IPS-15b (cell line): Measurements from ENCODE around the gene SYT8.

Experiments used
- H3K27me3 ChIP-seq: one replicate; pipeline ENCODE4 v1.6.1; 2013; ENCODE audit warnings: low read length; ENCODE audit not compliant: control insufficient read depth, insufficient read depth
- H3K36me3 ChIP-seq: one replicate; pipeline ENCODE4 v1.6.1; 2013; ENCODE audit warnings: low read length; ENCODE audit not compliant: control insufficient read depth, insufficient read depth
- H3K4me1 ChIP-seq: one replicate; pipeline ENCODE4 v1.6.1; 2013; ENCODE audit warnings: mild to moderate bottlenecking, low read length; ENCODE audit not compliant: control insufficient read depth, insufficient read depth
- H3K4me3 ChIP-seq: one replicate; pipeline ENCODE4 v1.5.1; 2013; ENCODE audit warnings: low read depth, low read length
- H3K9ac ChIP-seq: one replicate; pipeline ENCODE4 v1.6.1; 2013; ENCODE audit warnings: low read depth, mild to moderate bottlenecking, low read length
- H3K9me3 ChIP-seq: one replicate; pipeline ENCODE4 v1.6.1; 2013; ENCODE audit warnings: mild to moderate bottlenecking, low read length; ENCODE audit not compliant: control insufficient read depth, insufficient read depth

The SYT8 gene

DNA sequence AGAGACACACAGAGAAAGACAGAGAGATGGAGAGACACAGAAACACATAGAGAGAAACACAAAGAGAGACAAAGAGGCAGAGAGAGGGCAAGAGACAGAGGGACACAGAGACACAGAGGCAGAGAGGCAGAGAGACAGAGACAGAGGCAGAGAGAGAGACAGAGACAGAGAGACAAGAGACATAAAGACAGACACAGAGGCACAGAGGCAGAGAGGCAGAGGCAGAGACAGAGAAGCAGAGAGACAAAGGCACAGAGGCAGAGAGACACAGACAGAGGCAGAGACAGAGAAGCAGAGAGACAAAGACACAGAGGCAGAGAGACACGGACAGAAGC, 10.3 kb downstream of the SYT8 start:
- no peaks in the 10 kb centered on the region for H3K9me3 ChIP-seq
- H3K27me3 ChIP-seq, result no peaks in the 10 kb centered on the region
- no peak overlapping the region for H3K4me3 ChIP-seq
- H3K36me3 ChIP-seq, result no peaks in the 10 kb centered on the region
- no peak overlapping the region for H3K9ac ChIP-seq
- H3K4me1 ChIP-seq, result no peaks in the 10 kb centered on the region

DNA sequence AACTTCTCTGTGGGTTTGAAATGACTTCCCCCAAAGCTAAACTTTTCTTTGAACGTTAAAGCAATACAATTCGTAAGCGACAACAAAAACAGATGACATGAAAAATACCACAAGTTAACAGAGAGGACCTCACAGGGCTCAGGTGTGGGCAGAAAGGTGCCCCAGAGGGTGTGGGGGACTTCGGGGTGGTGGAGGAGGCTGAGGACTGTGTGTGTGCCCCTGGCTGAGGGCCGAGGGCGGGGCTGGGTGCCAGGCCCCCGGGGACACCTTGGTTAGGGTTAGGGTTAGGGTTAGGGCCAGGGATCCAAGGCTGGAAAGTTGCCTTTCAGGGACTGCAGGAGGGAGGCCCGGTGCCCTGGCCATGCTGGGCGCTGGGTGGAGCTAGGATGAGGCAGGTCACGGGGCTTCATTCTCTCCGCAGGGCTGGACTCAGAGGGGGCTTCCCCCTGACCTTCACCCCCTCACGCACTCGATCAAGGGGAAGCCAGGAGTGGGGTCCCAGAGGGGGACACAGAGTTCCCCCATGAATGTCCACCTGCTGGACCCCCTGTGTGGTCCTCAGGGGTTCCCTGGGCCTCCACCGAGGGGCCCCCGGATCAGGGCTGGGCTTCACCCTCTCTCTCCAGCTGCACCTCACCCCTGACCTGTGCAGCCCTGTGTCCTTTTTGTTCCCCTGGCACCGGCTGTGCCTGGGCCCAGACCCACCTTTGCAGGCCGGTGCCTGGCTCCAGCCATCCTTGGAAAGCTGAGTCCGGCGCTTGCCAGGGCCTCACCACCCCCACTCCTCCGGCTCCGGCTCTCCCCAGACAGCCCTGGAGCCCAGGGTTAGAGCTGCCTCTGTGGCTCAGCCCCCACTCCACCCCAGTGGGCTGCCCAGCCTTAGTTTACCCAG, 11.0 kb downstream of the SYT8 start:
- Histone ChIP-seq H3K27me3 (no peaks in the 10 kb centered on the region), H3K36me3 (no peaks in the 10 kb centered on the region), H3K4me3 (no peak overlapping the region), H3K4me1 (no peaks in the 10 kb centered on the region), H3K9ac (no peak overlapping the region), H3K9me3 (no peaks in the 10 kb centered on the region)

DNA sequence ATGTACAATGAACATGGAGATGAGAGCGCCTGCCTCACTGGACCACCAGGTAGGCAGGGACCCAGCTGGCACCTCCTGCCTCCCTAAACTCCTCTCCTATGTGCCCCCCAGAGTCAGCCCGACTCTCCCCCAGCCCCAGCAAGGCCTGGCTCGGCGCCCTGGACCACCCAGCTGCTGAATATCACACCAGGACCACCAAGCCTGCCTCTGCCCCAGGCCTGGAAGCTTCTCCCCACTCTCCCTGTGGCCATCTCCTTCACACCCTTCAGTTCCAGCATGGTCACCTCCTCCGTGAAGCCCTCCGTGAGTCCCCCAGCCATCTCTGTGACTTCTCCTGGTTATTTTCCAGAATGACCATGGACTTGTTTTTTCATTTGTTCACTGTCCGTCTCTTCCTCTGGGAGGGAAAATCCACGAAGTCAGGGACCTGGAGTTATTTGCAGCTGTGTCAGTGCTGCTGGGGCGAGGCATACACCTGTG, 11.7 kb downstream of the SYT8 start:
- H3K9ac ChIP-seq, result no peak overlapping the region
- no peak overlapping the region for H3K4me3 ChIP-seq
- no peaks in the 10 kb centered on the region for H3K9me3 ChIP-seq
- no peaks in the 10 kb centered on the region for H3K27me3 ChIP-seq
- H3K36me3 ChIP-seq, result no peaks in the 10 kb centered on the region
- H3K4me1 ChIP-seq, result no peaks in the 10 kb centered on the region

DNA sequence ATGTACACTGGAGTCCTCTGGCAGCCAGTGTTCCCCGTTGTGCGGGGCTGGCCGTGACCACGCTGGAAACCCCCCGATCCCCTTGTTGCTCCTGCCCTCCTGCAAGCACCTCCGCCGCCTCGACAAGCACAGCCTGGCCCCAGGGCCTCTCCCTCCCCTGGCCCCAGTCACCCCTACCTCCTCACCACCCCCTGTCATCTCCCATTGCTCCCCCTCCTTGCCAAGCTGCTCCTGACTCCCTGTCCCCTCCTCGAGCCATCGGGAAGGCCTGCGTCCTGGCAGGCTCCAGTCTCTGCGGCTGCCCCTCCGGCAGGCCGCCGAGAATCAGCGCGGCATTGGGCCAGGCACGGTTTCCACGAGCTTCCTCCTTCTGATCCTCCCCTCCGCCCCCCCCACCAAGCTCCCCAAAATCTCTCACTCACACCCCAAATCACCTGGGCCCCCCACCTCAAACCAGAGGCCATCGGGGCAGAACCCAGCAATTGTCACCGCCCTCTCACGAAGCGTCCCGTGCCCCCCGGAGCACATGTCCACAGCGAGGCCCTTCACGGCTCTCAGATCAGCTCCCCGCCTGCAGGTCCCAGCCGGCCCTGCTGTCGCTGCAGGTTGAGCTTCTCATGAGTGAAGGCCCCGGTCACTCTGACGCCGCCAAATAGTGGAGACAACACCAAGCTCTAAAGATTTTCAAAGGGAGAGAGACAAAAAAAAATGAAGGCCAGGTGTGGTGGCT, 12.4 kb downstream of the SYT8 start:
- no peaks in the 10 kb centered on the region for H3K4me1 ChIP-seq
- H3K27me3 ChIP-seq, result no peaks in the 10 kb centered on the region
- H3K36me3 ChIP-seq, result no peaks in the 10 kb centered on the region
- no peak overlapping the region for H3K4me3 ChIP-seq
- no peaks in the 10 kb centered on the region for H3K9me3 ChIP-seq
- H3K9ac ChIP-seq, result no peak overlapping the region

DNA sequence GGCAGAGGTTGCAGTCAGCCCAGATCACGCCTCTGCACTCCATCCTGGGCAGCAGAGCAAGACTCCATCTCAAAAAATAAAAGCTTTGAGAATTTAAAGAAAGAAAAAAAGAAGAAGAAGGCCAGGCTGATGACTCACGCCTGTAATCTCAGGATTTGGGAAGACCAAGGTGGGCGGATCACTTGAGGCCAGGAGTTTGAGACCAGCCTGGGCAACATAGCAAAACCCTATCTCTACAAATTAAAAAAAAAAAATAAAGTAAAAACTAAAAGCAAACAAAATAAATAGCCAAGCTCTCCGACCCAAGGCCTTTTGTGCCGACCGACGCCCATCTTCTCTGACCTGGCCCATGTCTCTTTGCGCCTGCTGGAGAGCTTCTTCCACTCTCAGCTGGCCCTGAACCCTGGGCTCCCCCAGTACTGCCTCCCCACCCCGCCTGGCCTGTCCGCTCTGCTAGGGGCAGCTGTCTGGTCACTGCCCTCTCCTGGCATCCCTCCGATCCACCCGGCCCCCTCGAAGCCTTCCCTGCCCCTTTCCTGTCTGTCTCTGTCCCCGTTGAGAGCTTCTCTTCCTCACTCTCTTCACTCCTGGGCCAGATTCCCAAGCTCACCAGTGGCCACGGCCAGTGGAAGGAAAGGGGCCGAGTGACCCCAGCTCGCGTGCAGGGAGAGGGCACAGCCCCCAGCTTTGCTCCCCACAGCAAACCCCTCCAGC, 13.3 kb downstream of the SYT8 start:
- H3K36me3 ChIP-seq, result no peaks in the 10 kb centered on the region
- H3K4me3 ChIP-seq, result no peak overlapping the region
- H3K27me3 ChIP-seq, result no peaks in the 10 kb centered on the region
- H3K9me3 ChIP-seq, result no peaks in the 10 kb centered on the region
- no peak overlapping the region for H3K9ac ChIP-seq
- no peaks in the 10 kb centered on the region for H3K4me1 ChIP-seq

DNA sequence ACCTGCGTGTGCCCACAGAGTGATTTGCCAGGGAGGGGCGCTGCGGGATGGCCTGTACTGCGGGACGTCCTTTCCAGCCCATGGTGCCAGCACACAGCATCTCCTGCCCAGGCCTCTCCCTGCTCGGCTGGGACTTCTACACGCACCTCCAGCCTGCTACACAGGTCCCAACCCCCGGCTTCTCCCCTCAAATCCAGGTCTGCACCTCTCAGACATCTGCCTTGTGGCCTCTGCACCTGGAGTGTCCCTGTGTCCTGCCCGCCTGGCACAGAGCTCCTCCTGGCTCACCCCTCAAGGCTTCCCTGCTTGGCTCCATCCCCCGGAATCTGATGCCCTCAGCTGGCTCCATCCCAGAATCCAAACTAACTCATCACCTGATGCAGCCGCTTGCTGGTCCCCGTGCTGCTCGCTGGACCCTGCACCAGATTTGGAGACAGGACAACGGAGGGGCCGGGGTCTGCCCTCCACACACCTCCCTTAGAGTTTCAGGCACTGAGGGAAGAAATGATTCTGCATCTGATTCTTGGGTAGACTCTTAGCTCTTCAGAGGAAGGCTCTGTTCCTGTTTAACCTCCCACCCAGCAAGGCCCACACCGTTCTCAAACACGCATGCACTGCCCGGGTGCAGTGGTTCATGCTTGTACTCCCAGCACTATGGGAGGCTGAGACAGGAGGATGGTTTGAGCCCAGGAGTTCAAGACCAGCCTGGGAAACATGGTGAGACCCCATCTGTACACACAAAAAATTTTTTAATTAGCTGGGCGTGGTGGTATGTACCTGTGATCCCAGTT, 14.0 kb downstream of the SYT8 start:
- H3K9ac ChIP-seq, result no peak overlapping the region
- no peaks in the 10 kb centered on the region for H3K9me3 ChIP-seq
- H3K36me3 ChIP-seq, result no peaks in the 10 kb centered on the region

DNA sequence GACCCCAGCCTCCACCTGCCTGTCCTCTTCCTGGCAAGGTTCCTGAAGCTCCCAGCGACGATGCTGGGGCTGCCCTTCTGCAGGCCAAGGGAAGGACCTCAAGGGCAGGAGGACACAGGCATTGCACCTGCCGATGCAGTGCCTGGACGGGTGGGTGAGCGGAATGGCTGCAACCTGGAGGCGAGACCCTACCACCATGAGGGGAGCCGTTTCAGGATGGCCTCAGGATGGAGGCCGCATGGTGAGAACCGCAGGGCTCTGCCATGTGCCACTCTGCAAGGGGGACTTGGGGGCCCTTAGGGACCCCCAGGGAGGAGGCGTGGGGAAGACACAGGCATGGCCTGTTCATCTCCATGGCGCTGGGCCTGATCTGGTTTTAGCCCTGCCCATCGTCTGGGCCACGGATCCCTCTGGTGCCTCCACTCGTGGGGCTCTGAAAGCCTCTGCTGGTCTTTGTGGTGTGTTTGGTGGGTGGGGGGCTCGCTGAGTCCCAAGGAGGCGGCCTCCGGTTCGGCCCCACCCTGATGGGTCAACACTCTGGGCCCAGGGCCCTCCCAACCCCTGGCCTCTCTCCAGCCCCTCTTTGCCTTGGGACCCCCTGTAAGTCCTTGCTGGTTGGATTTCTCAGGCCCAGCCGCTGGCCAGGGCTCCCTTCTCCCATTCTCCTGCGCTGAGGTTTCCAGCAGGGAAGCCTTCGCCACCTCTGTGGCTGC, 16.8 kb downstream of the SYT8 start:
- H3K36me3 ChIP-seq, result no peaks in the 10 kb centered on the region
- H3K9me3 ChIP-seq, result no peaks in the 10 kb centered on the region
- H3K4me3 ChIP-seq, result no peak overlapping the region
- no peak overlapping the region for H3K9ac ChIP-seq
- H3K27me3 ChIP-seq, result no peaks in the 10 kb centered on the region
- H3K4me1 ChIP-seq, result no peaks in the 10 kb centered on the region

More for the DNA sequence above, 14.0 kb downstream of the SYT8 start:
- H3K4me1 ChIP-seq, result no peaks in the 10 kb centered on the region
- no peaks in the 10 kb centered on the region for H3K27me3 ChIP-seq
- H3K4me3 ChIP-seq, result no peak overlapping the region

DNA sequence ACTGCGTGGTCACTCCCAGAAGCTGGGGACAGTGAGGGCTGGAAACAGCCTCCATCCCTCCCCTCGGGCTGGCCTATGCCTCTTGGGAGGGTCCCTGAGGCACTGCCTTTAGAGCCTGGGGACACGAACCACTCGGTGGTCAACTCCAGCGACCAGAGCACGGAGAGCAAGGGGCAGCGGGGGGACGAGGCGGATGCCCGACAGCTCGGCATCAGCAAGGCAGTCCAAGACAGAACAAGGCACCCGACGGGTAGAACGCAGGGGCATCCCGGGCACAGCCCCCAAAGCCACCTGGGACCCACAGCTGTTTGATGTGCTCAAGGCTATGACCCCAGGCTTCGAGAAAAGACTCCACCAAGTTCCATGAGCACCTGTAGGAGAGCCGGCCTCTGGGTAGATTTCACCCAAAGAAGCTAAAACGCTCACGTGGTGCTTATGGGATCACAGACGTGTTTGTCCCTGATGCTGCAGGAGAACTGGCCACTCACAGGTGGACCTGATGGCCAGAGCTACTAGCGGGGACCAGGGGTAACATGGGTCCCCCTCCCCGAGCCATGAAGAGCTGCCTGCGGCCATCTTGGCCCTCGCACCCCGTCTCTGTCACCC, 17.6 kb downstream of the SYT8 start:
- no peak overlapping the region for H3K9ac ChIP-seq
- H3K27me3 ChIP-seq, result no peaks in the 10 kb centered on the region
- H3K36me3 ChIP-seq, result no peaks in the 10 kb centered on the region
- H3K4me3 ChIP-seq, result no peak overlapping the region
- no peaks in the 10 kb centered on the region for H3K9me3 ChIP-seq
- no peaks in the 10 kb centered on the region for H3K4me1 ChIP-seq

DNA sequence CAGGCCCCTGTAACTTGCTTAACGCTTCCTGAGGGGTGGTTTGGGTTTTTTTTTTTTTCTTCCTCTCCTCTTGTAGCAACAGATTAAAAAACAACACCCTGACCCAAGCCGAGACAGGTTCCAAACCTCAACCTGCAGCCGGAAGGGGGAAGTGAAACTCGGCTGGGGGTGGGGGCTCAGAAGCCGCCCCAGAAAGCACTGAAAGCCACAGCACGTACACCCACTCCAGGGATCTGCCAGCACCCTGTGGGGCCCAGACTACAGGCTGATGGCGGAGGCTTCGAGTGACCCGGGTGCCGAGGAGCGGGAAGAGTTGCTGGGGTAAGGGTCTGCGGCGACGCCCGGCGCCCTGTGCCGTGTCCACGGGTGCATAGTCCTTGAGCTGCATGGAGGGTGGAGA, 18.1 kb downstream of the SYT8 start, which contains the start of gene LSP1:
Gene LSP1 (plus strand): TSS at position 208 of the 400 bp plus-strand sequence. CDS start 61 bp downstream, at position 269.
- Histone ChIP-seq H3K27me3 (no peaks in the 10 kb centered on the region), H3K4me1 (no peaks in the 10 kb centered on the region), H3K9me3 (no peaks in the 10 kb centered on the region), H3K36me3 (no peaks in the 10 kb centered on the region), H3K4me3 (no peak within 1 kb of the TSS), H3K9ac (no peak within 1 kb of the TSS)

DNA sequence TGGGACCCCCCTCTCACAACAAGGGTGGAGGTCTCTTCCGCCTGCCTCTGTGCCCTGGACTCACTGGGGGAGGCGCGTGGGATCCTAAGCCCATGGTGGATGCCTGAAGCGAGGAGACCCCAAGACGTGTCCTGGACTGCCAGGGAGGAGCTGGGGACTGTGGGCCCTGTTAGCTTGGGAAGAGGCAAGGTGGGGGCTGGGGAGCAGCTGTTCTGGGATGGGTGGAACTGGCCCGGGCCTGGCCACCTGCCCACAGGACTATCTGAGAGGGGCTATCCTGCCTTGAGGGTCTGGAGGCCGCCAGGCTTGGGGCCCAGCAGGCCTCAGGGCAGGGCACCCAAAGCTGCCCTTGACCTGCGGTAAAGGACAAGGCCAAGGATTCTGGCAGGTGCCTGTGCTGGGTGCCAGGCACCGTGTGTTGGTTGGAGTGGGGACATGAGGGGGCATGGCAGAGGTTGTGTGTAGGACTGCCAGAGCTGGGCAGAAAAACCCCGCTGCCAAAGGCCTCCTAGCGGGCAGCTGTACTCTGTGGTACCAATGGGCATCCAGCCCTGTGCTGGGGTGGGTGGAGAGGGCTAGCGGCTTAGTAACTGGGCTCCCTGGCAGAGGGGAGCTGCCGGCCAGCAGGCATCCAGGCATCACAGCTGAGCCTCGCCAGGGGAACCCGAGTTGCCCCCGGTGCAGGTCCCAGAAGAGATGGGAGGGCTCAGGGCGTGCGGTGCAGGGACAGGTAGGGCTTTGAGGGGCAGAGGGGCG, 18.8 kb downstream of the SYT8 start:
- Histone ChIP-seq H3K4me3 (no peak overlapping the region), H3K27me3 (no peaks in the 10 kb centered on the region), H3K9me3 (no peaks in the 10 kb centered on the region), H3K9ac (no peak overlapping the region), H3K4me1 (no peaks in the 10 kb centered on the region), H3K36me3 (no peaks in the 10 kb centered on the region)
